ENCODE data around the gene PPM1D.
A peak's percentile ranks its signal among the peaks of the same experiment; 100 is the strongest.

Gene PPM1D

GRCh38 chr17:60615840-60616239 lies 15.8 kb downstream of the PPM1D start:
- peaks cover 40% of the 10 kb centered on the region for H3K36me3 Mint-ChIP-seq (ENCODE audit: low read depth)
- H3K27me3 Mint-ChIP-seq = no peaks in the 10 kb centered on the region
- H3K4me3 Mint-ChIP-seq = no peak overlapping the region
- H3K27ac Mint-ChIP-seq = no peak overlapping the region
- no peaks in the 10 kb centered on the region for H3K9me3 Mint-ChIP-seq
- peaks cover 31% of the 10 kb centered on the region for H3K4me1 Mint-ChIP-seq (ENCODE audit: low read depth)
- intact Hi-C loops (cut with micrococcal nuclease) = no loop called here

- H3K4me1 Mint-ChIP-seq (ENCODE audit: low read depth) = peaks cover 36% of the 10 kb centered on the region
- no peaks in the 10 kb centered on the region for H3K27me3 Mint-ChIP-seq
- H3K9me3 Mint-ChIP-seq = no peaks in the 10 kb centered on the region
- no peak overlapping the region for H3K27ac Mint-ChIP-seq
- H3K36me3 Mint-ChIP-seq (ENCODE audit: low read depth) = peaks cover 45% of the 10 kb centered on the region
- no peak overlapping the region for H3K4me3 Mint-ChIP-seq
- intact Hi-C loops (cut with micrococcal nuclease) = no loop called here
Observed at GRCh38 chr17:60618080-60618479, 18.1 kb downstream of the PPM1D start.

- peaks cover 49% of the 10 kb centered on the region for H3K36me3 Mint-ChIP-seq (ENCODE audit: low read depth)
Observed at GRCh38 chr17:60618854-60619526, 19.0 kb downstream of the PPM1D start.

GRCh38 chr17:60622961-60623360 lies 23.0 kb downstream of the PPM1D start:
- H3K27me3 Mint-ChIP-seq = no peaks in the 10 kb centered on the region
- H3K27ac Mint-ChIP-seq = no peak overlapping the region
- peaks cover 26% of the 10 kb centered on the region for H3K4me1 Mint-ChIP-seq (ENCODE audit: low read depth)
- no peaks in the 10 kb centered on the region for H3K9me3 Mint-ChIP-seq
- no peak overlapping the region for H3K4me3 Mint-ChIP-seq
- H3K36me3 Mint-ChIP-seq (ENCODE audit: low read depth) = peaks cover 45% of the 10 kb centered on the region
- intact Hi-C loops (cut with micrococcal nuclease) = no loop called here

More at GRCh38 chr17:60618854-60619526, 19.0 kb downstream of the PPM1D start:
- intact Hi-C loops (cut with micrococcal nuclease) = no loop called here
- H3K4me1 Mint-ChIP-seq (ENCODE audit: low read depth) = peaks cover 36% of the 10 kb centered on the region
- H3K4me3 Mint-ChIP-seq = no peak overlapping the region
- H3K9me3 Mint-ChIP-seq = no peaks in the 10 kb centered on the region
- H3K27me3 Mint-ChIP-seq = no peaks in the 10 kb centered on the region
- peak overlapping the region; percentile 57 for H3K27ac Mint-ChIP-seq

- H3K9me3 Mint-ChIP-seq = no peaks in the 10 kb centered on the region
- peaks cover 21% of the 10 kb centered on the region for H3K4me1 Mint-ChIP-seq (ENCODE audit: low read depth)
- no peak overlapping the region for H3K27ac Mint-ChIP-seq
- intact Hi-C loops (cut with micrococcal nuclease) = no loop called here
- no peak overlapping the region for H3K4me3 Mint-ChIP-seq
- peaks cover 47% of the 10 kb centered on the region for H3K36me3 Mint-ChIP-seq (ENCODE audit: low read depth)
- H3K27me3 Mint-ChIP-seq = no peaks in the 10 kb centered on the region
Observed at GRCh38 chr17:60623415-60623814, 23.4 kb downstream of the PPM1D start.

- peaks cover 3% of the 10 kb centered on the region for H3K4me1 Mint-ChIP-seq (ENCODE audit: low read depth)
- no peak overlapping the region for H3K27ac Mint-ChIP-seq
- H3K27me3 Mint-ChIP-seq = no peaks in the 10 kb centered on the region
- intact Hi-C loops (cut with micrococcal nuclease) = no loop called here
- H3K36me3 Mint-ChIP-seq (ENCODE audit: low read depth) = peaks cover 33% of the 10 kb centered on the region
- no peaks in the 10 kb centered on the region for H3K9me3 Mint-ChIP-seq
- H3K4me3 Mint-ChIP-seq = no peak overlapping the region
Observed at GRCh38 chr17:60627124-60627523, 27.1 kb downstream of the PPM1D start.

- Mint-ChIP-seq H3K36me3 (ENCODE audit: low read depth) (peaks cover 43% of the 10 kb centered on the region), H3K27ac (peak overlapping the region; percentile 27), H3K4me3 (no peak overlapping the region), H3K9me3 (no peaks in the 10 kb centered on the region), H3K4me1 (ENCODE audit: low read depth) (no peaks in the 10 kb centered on the region), H3K27me3 (no peaks in the 10 kb centered on the region)
- intact Hi-C loops (cut with micrococcal nuclease) = no loop called here
Observed at GRCh38 chr17:60628252-60628889, 28.4 kb downstream of the PPM1D start.

- no peak overlapping the region for H3K27ac Mint-ChIP-seq
Observed at GRCh38 chr17:60629120-60629519, 29.1 kb downstream of the PPM1D start.

GRCh38 chr17:60630352-60630751 lies 30.4 kb downstream of the PPM1D start:
- Mint-ChIP-seq H3K27ac (no peak overlapping the region), H3K9me3 (no peaks in the 10 kb centered on the region), H3K36me3 (ENCODE audit: low read depth) (peaks cover 50% of the 10 kb centered on the region)

More at GRCh38 chr17:60629120-60629519, 29.1 kb downstream of the PPM1D start:
- H3K4me1 Mint-ChIP-seq (ENCODE audit: low read depth) = no peaks in the 10 kb centered on the region
- H3K36me3 Mint-ChIP-seq (ENCODE audit: low read depth) = peaks cover 46% of the 10 kb centered on the region
- intact Hi-C loops (cut with micrococcal nuclease) = no loop called here
- H3K4me3 Mint-ChIP-seq = no peak overlapping the region
- no peaks in the 10 kb centered on the region for H3K9me3 Mint-ChIP-seq
- no peaks in the 10 kb centered on the region for H3K27me3 Mint-ChIP-seq

GRCh38 chr17:60631119-60631518 lies 31.1 kb downstream of the PPM1D start:
- H3K27me3 Mint-ChIP-seq = no peaks in the 10 kb centered on the region
- peaks cover 55% of the 10 kb centered on the region for H3K36me3 Mint-ChIP-seq (ENCODE audit: low read depth)
- intact Hi-C loops (cut with micrococcal nuclease) = loop anchor here (10.0 kb wide), 2 partner anchors 56 to 156 kb away; no protein-coding TSS in a partner anchor
- no peak overlapping the region for H3K4me3 Mint-ChIP-seq
- no peaks in the 10 kb centered on the region for H3K4me1 Mint-ChIP-seq (ENCODE audit: low read depth)
- H3K27ac Mint-ChIP-seq = peak overlapping the region; percentile 61
- no peaks in the 10 kb centered on the region for H3K9me3 Mint-ChIP-seq

More at GRCh38 chr17:60630352-60630751, 30.4 kb downstream of the PPM1D start:
- Mint-ChIP-seq H3K4me1 (ENCODE audit: low read depth) (no peaks in the 10 kb centered on the region), H3K4me3 (no peak overlapping the region), H3K27me3 (no peaks in the 10 kb centered on the region)
- intact Hi-C loops (cut with micrococcal nuclease) = loop anchor here (10.0 kb wide), 2 partner anchors 56 to 156 kb away; no protein-coding TSS in a partner anchor

GRCh38 chr17:60637683-60638082 lies 37.7 kb downstream of the PPM1D start:
- peak overlapping the region; percentile 3 for H3K27ac Mint-ChIP-seq
- H3K36me3 Mint-ChIP-seq (ENCODE audit: low read depth) = peaks cover 84% of the 10 kb centered on the region
- intact Hi-C loops (cut with micrococcal nuclease) = loop anchor here (10.0 kb wide), 2 partner anchors 63 to 163 kb away; no protein-coding TSS in a partner anchor
- H3K4me3 Mint-ChIP-seq = no peak overlapping the region
- H3K9me3 Mint-ChIP-seq = no peaks in the 10 kb centered on the region
- H3K4me1 Mint-ChIP-seq (ENCODE audit: low read depth) = peaks cover 8% of the 10 kb centered on the region
- H3K27me3 Mint-ChIP-seq = no peaks in the 10 kb centered on the region

- intact Hi-C loops (cut with micrococcal nuclease) = loop anchor here (10.0 kb wide), 2 partner anchors 64 to 164 kb away; no protein-coding TSS in a partner anchor
- H3K9me3 Mint-ChIP-seq = no peaks in the 10 kb centered on the region
- no peaks in the 10 kb centered on the region for H3K27me3 Mint-ChIP-seq
- peaks cover 83% of the 10 kb centered on the region for H3K36me3 Mint-ChIP-seq (ENCODE audit: low read depth)
- H3K4me1 Mint-ChIP-seq (ENCODE audit: low read depth) = peaks cover 8% of the 10 kb centered on the region
- H3K4me3 Mint-ChIP-seq = no peak overlapping the region
- H3K27ac Mint-ChIP-seq = no peak overlapping the region
Observed at GRCh38 chr17:60639019-60639330, 39.0 kb downstream of the PPM1D start.

- no peak overlapping the region for H3K27ac Mint-ChIP-seq
- H3K4me1 Mint-ChIP-seq (ENCODE audit: low read depth) = peaks cover 8% of the 10 kb centered on the region
- peaks cover 81% of the 10 kb centered on the region for H3K36me3 Mint-ChIP-seq (ENCODE audit: low read depth)
- no peaks in the 10 kb centered on the region for H3K27me3 Mint-ChIP-seq
- H3K9me3 Mint-ChIP-seq = no peaks in the 10 kb centered on the region
- intact Hi-C loops (cut with micrococcal nuclease) = loop anchor here (5.0 kb wide), 1 partner anchor 113 kb away; the partner anchor contains the start of gene APPBP2
- no peak overlapping the region for H3K4me3 Mint-ChIP-seq
Observed at GRCh38 chr17:60640503-60640902, 40.5 kb downstream of the PPM1D start.

- Mint-ChIP-seq H3K4me1 (ENCODE audit: low read depth) (peaks cover 11% of the 10 kb centered on the region), H3K36me3 (ENCODE audit: low read depth) (peaks cover 77% of the 10 kb centered on the region)
- intact Hi-C loops (cut with micrococcal nuclease) = loop anchor here (5.0 kb wide), 1 partner anchor 114 kb away; the partner anchor contains the start of gene APPBP2
Observed at GRCh38 chr17:60641126-60641525, 41.1 kb downstream of the PPM1D start.

More at GRCh38 chr17:60641126-60641525, 41.1 kb downstream of the PPM1D start:
- Mint-ChIP-seq H3K27me3 (no peaks in the 10 kb centered on the region), H3K27ac (no peak overlapping the region), H3K4me3 (no peak overlapping the region), H3K9me3 (no peaks in the 10 kb centered on the region)

All from dendritic cell treated with granulocyte-macrophage colony-stimulating factor and Interleukin-4, amounts not matched to agents 40 ng/mL and 50 ng/mL, for 4 days (primary cell).